ENCODE data around the gene DCAF7. TPM values are rescaled to one million over a fixed set of nuclear protein-coding genes. Genes with fewer than 3 reads are reported as not detected.

The DCAF7 gene
- total RNA-seq, 1 experiment from 2014 or later, result 55.4 TPM

DNA sequence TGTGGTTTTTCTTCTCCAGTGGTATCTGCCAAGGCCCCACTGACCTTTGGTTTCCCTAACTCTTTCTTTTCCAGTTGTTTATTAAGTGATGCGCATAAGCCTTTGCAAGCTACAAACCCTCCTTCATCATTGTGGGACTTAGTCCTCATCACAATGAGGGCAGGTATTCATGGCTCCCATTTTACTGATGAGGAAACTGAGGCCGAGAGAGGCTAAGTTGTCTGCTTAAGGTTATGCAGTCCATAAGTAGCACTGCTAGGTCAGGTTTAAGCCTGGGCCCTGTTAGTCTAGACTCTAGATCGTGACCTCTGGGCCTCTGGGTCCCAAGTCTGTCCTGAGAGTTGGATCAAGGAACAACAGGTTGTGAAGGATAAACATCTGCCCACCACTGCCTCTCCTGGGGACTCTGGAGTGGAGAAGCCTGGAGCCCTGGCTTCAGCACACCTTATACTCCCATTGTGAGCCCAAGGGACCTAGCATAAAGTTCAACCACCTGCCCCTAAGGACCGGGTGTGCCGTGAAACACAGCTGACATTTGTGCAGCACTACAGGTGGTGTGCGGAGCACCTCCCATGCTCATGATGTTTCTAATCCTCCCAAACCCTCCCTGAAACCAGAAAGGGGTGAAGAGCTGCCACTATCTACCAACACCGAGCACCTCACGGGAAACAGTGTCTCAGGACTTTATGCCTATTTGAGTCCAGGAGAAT, 32.3 kb upstream of the DCAF7 start:
- H3K27ac ChIP-seq, result no peak overlapping the region
- H3K36me3 ChIP-seq, result no peaks in the 10 kb centered on the region
- no peak overlapping the region for H3K4me3 ChIP-seq
- H3K4me1 ChIP-seq, result no peaks in the 10 kb centered on the region
- H3K27me3 ChIP-seq, result no peaks in the 10 kb centered on the region
- no peaks in the 10 kb centered on the region for H3K9me3 ChIP-seq (replicated peaks)
- no peak for DNase-seq

DNA sequence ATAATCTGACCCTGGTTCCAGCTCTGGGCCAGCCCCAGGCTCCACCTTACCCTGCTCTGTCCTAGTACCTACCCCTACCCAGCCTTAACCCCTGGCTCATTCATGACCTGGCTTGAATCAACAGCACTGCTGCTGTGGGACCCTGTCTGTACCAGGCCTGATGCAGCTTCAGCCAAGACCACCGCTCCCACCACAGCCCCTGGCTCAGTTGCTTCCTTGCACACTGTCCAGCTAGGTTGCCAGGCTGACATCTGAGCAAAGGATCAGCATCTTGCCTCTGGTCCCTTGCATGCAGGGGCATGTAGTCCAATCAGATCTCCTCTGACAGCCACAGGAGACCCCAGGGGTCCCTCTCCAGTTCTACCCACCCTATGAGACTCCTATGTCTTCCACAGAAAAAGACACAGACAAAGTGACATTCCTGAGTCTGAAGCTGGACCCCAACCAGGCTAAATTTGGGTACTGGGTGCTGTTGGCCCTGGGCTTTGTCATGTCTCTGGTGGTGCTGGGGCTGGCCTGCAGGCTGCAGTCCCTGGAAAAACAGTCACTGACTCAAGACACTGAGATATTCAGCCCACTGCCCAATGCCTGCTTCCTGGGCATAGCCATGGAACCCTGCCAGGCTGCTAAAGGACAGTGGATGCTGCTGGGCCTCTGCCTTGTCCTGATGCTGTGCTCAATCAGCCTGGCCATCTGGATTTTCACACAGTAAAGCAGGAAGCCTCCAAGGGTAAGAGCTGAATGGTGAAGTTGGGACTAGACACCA, 31.0 kb upstream of the DCAF7 start:
- H3K36me3 ChIP-seq, result no peaks in the 10 kb centered on the region
- H3K27me3 ChIP-seq, result no peaks in the 10 kb centered on the region
- no peaks in the 10 kb centered on the region for H3K9me3 ChIP-seq (replicated peaks)
- H3K4me3 ChIP-seq, result no peak overlapping the region
- no peak overlapping the region for H3K27ac ChIP-seq
- no peaks in the 10 kb centered on the region for H3K4me1 ChIP-seq
- DNase-seq, result no peak

DNA sequence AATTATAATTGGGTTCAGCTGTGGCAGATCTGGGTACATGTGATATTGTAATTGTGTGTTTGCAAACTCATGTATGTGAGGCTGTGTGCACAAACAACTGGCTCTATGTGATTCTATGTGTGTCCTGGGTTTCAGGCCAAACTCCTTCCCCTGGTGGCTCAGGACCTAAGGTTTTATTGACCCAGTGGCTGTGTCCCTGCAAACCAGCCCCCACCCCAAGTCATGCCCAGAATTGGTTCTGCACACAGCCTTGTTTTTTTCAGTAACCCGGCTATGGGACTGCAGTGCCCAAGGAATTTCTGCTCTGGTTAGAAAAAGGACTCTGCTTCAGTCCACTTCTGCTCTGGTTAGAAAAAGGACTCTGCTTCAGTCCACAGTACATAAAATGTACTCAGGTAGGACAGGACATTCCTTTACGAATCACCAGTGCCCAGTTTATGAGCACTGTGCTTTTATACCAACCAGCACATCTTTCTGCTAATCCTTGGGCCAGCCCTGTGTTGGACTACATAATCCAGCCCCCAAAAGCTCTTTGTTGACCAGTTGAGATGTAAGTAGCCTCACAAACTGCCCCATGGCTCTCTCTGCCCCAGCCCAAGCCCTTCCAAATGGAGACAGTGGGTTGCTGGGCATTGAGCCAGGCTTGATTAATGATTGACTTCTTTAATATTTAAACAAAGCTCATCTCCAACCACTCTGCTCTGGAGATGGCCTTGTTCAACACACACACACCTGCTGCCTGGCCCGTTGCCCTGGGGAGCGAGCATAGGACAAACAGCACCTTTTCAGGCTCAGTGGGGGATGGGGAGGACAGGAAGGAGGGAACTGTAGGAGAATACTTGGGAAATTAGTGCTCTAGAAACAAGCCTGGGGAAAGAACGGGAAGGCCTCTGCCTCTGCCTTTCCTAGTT, 30.1 kb upstream of the DCAF7 start:
- Histone ChIP-seq H3K4me3 (no peak overlapping the region), H3K27ac (no peak overlapping the region), H3K27me3 (no peaks in the 10 kb centered on the region), H3K36me3 (no peaks in the 10 kb centered on the region), H3K4me1 (no peaks in the 10 kb centered on the region), H3K9me3 (replicated peaks) (no peaks in the 10 kb centered on the region)
- no peak for DNase-seq

DNA sequence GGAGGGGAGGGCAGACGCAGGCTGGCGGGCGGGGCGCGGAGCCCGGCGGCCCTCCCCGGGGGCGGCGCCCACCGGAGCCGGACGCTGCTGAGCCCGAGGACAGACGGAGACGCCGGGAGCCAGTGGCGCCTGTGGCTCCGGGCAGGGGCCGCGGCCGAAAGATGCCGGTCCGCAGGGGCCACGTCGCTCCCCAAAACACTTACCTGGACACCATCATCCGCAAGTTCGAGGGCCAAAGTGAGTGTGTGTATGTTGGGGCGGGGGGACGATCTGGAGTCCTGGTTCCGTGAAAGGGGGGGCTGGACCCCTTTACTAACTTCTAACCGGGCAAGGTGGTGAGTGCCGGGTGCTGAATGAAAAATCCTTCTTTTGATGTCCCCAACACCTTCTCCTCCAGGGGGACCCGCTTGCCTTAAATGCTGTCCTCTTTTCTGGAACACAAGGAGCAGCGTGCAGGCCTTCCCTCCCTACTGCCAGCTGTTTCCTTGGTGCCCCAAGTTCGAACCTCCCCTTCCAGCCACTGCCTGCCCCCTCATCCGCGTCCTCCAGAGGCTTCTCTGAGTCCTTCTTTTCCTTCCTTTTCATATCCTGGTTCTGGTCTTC, 26.9 kb upstream of the DCAF7 start, which contains the start of gene KCNH6:
Gene KCNH6 (plus strand): TSS at position 106 of the 603 bp plus-strand sequence. CDS start 56 bp downstream, at position 162.
- H3K27me3 ChIP-seq, result no peaks in the 10 kb centered on the region
- H3K36me3 ChIP-seq, result no peaks in the 10 kb centered on the region
- H3K9me3 ChIP-seq (replicated peaks), result no peaks in the 10 kb centered on the region
- H3K27ac ChIP-seq, result no peak within 1 kb of the TSS
- no peak for DNase-seq
- H3K4me1 ChIP-seq, result no peaks in the 10 kb centered on the region
- no peak within 1 kb of the TSS for H3K4me3 ChIP-seq

DNA sequence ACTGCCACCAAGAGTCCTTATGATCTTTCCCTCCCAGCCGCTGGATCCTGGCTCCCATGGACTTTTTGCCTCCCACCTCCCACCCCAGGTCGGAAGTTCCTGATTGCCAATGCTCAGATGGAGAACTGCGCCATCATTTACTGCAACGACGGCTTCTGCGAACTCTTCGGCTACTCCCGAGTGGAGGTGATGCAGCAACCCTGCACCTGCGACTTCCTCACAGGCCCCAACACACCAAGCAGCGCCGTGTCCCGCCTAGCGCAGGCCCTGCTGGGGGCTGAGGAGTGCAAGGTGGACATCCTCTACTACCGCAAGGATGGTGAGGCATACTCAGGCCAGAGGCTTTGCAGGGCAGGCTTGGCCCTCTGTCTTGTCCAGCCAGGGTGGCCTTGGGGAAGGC, 26.2 kb upstream of the DCAF7 start:
- no peaks in the 10 kb centered on the region for H3K9me3 ChIP-seq (replicated peaks)
- DNase-seq, result no peak
- no peaks in the 10 kb centered on the region for H3K27me3 ChIP-seq
- H3K27ac ChIP-seq, result no peak overlapping the region
- H3K36me3 ChIP-seq, result no peaks in the 10 kb centered on the region
- H3K4me3 ChIP-seq, result no peak overlapping the region
- no peaks in the 10 kb centered on the region for H3K4me1 ChIP-seq

DNA sequence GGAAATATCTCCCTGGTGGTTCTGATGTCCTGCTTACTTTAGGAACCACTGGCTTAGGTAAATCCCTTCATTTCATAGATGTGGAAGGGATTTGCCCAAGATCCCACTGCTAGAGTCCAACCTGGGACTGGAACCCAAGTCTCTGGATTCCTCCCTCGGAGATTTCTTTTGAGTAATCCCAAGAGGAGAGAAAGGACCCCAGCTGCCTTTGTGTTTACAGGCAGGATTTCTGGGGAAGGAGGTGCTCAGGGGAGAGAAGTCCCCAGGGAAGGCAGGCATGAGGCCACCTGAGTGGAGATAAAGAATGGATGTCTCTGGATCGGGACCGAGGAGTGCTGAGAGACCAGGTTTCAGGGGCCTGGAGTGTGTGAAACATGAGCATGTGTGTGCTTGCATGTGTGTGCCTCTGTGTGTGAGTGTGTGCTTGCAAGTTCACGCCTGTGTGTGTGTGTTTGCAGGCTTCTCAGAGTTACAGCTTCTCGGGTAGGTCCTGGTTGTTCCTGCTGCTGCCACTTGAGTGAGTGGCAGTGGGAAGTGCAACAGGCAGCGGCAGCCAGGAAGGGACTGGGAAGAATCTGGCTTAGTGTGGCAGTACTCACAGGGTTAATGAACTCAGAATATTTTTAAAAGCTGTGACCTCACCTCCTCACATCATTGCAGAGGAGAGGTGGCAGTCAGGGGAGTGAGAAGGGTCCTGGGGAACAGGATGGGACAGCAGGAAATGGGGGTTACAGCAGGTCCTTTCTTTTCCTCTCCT, 24.9 kb upstream of the DCAF7 start:
- H3K4me1 ChIP-seq, result no peaks in the 10 kb centered on the region
- H3K36me3 ChIP-seq, result no peaks in the 10 kb centered on the region
- H3K9me3 ChIP-seq (replicated peaks), result no peaks in the 10 kb centered on the region
- no peak for DNase-seq
- H3K4me3 ChIP-seq, result no peak overlapping the region
- H3K27me3 ChIP-seq, result no peaks in the 10 kb centered on the region
- H3K27ac ChIP-seq, result no peak overlapping the region

DNA sequence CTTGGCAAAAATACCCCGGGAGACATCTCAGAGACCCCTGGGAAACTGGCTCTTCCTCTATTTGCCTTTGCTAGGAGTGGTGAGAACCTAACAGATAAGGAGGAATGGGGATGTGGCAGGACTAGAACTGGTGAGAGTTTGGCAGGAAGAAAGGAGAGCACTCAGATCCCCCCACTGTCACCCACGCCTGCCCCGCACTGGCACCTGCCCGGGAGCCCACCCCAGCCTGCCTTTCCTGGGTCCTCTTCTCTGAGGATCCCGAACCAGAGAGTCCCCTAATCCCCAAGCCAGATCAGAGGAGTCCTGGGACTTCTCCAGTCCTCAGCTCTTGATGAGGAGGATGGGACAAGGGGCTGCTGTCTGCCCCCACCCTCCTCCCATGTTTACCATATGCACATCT, 23.4 kb upstream of the DCAF7 start:
- no peak for DNase-seq
- no peaks in the 10 kb centered on the region for H3K27me3 ChIP-seq
- no peaks in the 10 kb centered on the region for H3K9me3 ChIP-seq (replicated peaks)
- H3K4me3 ChIP-seq, result no peak overlapping the region
- no peaks in the 10 kb centered on the region for H3K4me1 ChIP-seq
- H3K27ac ChIP-seq, result no peak overlapping the region
- H3K36me3 ChIP-seq, result no peaks in the 10 kb centered on the region

DNA sequence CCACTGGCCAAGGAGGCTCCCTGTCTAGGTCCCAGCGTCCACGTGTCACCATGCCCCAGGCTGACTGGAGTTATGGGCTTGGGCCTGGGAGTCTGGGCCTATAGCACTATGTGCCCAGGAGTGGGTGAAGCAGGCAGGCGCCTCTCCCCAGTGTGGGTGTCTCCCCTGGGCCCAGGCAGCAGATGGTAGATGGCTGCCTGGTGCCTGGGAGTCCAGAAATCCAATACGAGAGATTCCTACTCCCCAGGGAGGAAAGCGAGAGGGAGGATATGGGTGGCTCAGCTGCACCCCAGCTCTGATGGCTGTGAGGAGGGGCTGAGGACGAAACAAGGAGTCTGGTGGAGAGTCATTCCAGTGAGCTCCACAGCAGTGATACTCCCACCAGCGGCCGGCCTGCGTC, 22.1 kb upstream of the DCAF7 start:
- no peak overlapping the region for H3K27ac ChIP-seq
- H3K4me3 ChIP-seq, result no peak overlapping the region
- H3K9me3 ChIP-seq (replicated peaks), result no peaks in the 10 kb centered on the region
- H3K27me3 ChIP-seq, result no peaks in the 10 kb centered on the region
- no peak for DNase-seq
- H3K36me3 ChIP-seq, result no peaks in the 10 kb centered on the region
- H3K4me1 ChIP-seq, result no peaks in the 10 kb centered on the region

DNA sequence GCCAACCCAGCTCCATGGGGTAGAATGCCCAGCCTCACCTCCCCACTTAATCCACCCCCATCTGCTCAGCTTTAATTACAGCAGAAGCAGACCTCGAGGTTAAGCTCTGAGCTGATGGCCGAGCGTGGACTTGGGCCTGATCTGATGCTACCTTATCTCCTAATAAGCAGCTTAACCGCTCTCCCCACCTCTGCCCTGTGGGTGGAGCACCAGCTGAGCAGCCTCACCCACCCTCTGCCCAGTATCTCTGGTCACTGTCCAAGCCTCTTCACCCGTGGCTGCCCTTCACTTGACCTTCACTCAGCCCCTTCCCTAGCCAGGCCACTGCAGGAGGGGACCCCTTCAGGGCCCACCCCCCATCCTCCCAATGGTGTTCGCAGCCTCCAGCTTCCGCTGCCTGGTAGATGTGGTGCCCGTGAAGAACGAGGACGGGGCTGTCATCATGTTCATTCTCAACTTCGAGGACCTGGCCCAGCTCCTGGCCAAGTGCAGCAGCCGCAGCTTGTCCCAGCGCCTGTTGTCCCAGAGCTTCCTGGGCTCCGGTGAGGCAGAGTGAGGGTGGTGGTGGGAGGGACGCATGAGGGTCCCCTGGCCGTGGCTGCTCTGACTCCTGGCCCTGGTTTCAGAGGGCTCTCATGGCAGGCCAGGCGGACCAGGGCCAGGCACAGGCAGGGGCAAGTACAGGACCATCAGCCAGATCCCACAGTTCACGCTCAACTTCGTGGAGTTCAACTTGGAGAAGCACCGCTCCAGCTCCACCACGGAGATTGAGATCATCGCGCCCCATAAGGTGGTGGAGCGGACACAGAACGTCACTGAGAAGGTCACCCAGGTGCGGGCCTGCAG, 20.3 kb upstream of the DCAF7 start:
- Histone ChIP-seq H3K4me3 (no peak overlapping the region), H3K36me3 (no peaks in the 10 kb centered on the region), H3K9me3 (replicated peaks) (no peaks in the 10 kb centered on the region), H3K27me3 (no peaks in the 10 kb centered on the region), H3K27ac (no peak overlapping the region), H3K4me1 (no peaks in the 10 kb centered on the region)
- DNase-seq, result no peak

DNA sequence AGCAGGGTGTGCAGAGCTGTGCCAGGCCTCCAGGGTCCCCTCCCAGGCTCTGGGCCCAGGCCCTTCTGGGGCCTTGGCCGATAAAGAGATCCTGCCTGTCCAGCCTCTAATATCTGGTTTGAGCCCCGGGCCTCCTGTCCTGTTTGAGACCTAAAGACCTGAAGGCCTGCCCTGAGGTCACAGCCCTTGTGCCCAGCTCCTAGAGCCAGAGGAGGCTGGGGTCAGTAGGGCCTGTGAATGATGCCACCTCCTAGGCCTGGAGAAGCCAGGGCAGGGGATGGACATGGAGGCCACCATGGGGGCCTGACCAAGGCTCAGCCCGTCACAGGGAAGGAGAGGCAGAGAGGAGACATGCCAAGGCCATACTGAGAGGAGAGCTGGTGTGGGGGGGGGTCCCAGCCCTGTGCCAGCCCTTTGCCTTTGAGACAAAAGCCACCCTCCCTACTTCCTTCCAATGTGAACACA, 19.7 kb upstream of the DCAF7 start:
- Histone ChIP-seq H3K27ac (no peak overlapping the region), H3K36me3 (no peaks in the 10 kb centered on the region), H3K4me1 (no peaks in the 10 kb centered on the region), H3K4me3 (no peak overlapping the region), H3K27me3 (no peaks in the 10 kb centered on the region), H3K9me3 (replicated peaks) (no peaks in the 10 kb centered on the region)
- DNase-seq, result no peak

DNA sequence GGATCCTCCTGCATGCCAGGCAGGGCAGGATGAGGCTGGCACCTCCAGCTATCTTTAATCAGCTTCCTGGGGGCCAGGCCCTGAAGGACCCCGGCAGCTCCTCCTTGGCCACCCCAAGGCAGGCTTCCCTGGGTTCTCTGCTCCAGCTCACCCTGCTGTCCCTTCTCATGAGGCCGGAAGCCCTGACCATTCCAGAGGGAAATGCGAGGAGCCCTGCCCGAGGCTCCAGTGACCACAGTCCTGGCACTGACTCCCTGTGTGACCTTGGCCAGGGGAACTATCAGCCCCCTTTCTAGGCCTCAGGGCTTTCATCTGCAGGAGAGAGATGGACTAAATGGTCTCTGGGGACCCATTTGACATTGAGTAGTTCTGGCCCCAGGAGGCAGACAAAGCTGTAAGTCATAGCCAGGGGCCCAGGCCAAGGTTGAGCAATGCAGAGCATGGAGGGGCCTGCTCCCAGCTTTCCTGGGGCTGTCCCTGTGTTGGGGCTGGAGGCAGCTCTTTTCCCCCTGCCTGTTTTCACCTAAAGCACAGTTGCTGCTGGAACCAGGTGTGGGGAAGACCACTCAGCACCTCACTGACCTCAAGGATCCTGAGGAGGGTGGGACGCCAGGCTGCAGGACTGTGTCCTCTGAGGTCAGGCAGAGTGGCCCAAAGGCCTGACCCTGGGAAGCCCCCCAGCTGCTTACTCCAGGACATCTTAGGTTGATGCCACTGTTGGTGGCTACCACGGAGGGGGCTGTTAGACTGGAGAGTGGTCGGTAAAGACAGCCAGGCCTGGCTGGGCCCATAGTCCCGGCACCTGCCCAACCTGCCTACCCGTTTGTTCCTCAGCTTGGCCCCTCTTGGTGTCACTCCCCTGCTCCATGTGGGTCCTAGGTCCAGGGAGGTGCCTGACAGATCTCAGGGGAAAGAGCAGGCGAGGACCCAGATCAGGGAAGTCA, 19.0 kb upstream of the DCAF7 start:
- DNase-seq, result peak in 1 of 2 experiments; percentile 8
- no peaks in the 10 kb centered on the region for H3K9me3 ChIP-seq (replicated peaks)
- H3K36me3 ChIP-seq, result no peaks in the 10 kb centered on the region
- H3K4me3 ChIP-seq, result no peak overlapping the region
- no peaks in the 10 kb centered on the region for H3K27me3 ChIP-seq
- H3K27ac ChIP-seq, result no peak overlapping the region
- no peaks in the 10 kb centered on the region for H3K4me1 ChIP-seq

DNA sequence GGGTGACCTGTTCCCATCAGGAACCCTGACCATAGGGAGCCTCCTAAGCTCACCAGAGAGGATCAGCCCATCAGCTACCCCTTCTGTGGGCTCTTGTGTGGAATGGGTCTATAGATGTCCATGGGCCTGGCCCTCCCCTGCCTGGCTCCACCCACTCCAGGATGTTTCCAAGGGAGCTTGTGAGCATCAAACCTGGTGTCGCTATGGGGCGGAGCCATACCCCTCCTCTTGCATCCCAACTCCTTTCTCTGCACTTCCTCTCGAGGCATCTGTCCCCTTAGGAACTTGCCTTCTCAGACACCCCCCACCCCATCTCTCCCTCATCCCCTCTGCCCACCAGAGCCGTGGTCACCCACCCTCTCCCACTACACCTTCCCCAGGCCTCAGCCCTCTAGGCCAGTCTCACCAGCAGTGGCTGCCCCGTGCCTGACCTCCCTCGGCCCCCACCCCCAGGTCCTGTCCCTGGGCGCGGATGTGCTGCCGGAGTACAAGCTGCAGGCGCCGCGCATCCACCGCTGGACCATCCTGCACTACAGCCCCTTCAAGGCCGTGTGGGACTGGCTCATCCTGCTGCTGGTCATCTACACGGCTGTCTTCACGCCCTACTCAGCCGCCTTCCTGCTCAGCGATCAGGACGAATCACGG, 16.7 kb upstream of the DCAF7 start:
- Histone ChIP-seq H3K27ac (no peak overlapping the region), H3K9me3 (replicated peaks) (no peaks in the 10 kb centered on the region), H3K36me3 (no peaks in the 10 kb centered on the region), H3K27me3 (peaks cover 14% of the 10 kb centered on the region; the same call in 1 of the 2 replicates), H3K4me1 (no peaks in the 10 kb centered on the region), H3K4me3 (no peak overlapping the region)
- no peak for DNase-seq
